GM21786 (cell line): Measurements from ENCODE around the gene EBF4.

ENCODE experiments used
- ATAC-seq: cut with Tn5 transposase; IDR thresholded peaks from one replicate; pipeline ENCODE4 v1.9.1; 2021; ENCODE audit not compliant: unreplicated experiment

Gene EBF4

GRCh38 chr20:2741463-2741862 is 48.9 kb downstream of the EBF4 start:
- ATAC-seq: no peak

DNA sequence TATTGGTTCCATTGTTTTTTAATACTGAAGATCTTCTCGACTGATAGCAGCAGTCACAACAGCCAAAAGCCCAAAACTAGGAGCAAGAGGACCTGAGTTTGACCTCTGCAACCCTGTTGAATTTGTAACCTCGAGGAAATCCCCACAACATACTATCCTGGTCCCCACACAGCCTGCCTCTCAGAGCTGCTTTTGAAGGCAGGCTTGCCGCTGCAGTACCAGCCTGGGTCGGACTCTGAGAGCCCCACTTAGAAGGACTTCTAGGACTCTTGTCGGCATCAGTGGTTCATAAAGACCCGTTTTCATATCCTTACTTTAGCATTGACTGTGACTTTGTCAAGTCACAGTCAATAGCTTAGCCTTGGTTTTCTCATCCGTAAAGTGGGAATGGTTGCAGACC is 49.3 kb downstream of the EBF4 start:
- no peak for ATAC-seq

GRCh38 chr20:2742431-2742830 is 49.9 kb downstream of the EBF4 start:
- ATAC-seq: no peak

DNA sequence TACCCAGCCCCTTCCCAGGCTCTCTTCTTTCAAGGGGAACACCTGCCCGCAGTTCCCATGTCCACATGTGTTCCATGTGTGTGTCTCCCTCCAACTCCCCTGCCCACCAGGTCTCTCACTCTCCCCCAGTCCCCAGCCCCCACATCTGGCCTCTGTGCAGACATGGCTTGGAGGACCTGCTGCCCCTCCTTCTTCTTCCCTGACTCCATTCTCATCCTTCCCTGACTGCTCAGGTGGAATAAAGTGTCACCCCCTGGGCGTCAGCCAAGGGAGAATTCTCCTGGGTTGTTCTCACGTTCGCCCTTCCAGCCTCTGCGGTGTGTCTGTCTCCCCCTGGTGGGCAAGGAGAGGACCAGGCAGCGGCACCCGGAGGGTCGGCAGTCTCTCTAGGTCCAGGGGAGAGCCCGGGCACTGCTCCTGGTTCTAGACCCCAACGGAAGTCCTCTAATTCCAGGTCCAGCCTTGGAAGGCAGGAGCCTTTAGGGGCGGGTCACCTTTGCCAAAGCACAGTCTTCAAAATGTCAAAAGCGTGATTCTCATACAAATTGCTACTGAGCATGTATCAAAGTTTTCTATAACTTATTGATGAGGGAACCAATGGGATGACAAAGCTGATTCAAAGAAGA is 50.5 kb downstream of the EBF4 start:
- ATAC-seq: no peak

DNA sequence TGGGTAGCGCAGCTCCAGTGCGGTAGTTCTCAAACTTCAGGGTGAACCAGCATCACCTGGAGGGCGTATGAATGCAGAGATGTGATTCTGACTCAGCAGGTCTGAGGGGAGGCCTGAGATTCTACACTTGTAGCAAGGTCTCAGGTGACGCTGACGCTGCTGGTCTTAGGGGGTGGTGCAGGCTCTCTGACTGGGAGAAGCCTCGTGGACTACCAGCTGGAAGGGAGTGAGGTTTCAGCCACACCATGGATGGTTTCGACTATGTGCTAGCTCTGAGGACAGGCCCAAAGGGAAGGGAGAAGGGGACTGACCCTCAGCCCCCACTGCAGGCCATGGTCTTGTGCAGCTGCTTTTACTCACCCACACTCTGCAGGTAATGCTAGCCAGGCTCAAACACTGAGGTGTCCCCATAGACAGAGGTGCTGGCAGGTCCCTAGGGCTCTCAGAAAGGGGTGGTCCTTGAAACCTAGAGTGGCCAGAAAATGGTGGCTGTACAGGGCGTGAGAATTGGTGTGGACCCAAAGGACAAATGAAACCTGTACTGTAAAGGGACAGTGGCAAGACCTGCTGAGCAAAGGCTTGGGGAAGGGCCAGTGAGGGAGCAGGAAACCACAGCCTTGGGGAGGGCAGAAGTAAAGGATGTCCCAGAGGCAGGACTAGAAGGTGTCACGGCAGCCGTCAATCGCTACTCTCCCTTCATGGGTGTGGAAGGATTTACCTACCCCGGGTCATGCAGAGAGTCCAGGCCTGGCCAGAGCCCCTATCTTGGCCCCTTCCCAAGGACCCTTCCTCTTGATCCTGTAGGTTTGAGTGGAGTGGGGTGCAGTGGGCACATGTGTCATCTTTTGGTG is 52.7 kb downstream of the EBF4 start:
- ATAC-seq: no peak

DNA sequence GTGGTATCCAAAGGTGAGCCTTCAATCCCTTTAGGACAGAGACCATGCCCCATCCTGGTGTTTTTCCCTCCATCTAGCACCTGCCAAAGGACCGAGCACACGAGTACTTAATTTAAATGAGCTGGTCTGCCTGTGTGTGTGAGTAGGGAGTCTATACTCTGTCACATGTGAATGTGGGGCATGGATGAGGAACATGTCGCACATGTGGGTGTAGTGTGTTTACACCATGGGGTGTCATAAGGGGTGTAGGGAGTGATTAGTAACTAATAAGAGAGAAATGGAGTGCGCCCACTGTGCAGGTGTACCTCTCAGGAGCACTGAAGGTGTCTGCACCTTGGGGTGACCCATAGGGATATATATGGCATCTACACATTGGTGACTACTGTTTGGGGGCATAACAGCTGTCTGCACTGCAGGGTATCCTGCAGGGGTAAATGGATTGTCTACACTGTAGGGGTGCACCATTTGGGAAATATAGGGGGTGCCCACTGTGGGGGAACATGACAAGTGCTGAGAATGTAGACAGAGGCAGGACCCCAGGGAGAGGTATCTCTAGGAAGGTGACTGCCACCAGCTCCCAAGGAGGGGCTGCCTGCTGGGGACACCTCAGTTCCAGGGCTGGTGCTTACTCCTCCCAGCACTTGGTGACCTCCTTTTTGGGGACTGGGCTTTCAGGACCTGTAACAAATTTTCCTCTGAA is 53.5 kb downstream of the EBF4 start:
- no peak for ATAC-seq

DNA sequence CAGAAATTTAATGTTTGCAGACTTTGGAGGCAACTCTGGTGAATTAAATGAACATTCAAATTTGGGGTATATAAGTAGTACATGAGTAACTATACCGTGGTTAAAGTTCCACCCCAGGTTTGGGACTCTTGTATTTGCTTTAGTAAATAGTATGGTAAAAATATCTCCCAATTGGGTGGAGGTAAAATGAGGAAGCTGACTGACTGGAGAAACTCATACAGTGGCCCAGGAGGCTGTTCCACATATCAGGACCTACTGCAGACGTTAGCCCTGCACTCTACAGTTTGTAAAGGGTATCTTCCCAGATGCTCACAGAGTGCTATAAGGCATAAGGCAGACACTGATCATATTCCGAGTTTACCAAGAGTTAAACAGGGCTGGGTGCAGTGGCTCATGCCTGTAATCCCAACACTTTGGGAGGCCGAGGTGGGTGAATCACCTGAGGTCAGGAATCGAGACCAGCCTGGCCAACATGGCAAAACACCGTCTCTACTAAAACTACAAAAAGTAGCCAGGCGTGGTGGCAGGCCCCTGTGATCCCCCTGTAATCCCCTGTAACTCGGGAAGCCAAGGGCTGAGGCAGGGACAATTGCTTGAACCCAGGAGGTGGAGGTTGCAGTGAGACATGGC is 54.2 kb downstream of the EBF4 start:
- no peak for ATAC-seq

GRCh38 chr20:2747676-2748235 is 55.2 kb downstream of the EBF4 start:
- ATAC-seq: no peak

GRCh38 chr20:2748551-2749342 is 56.2 kb downstream of the EBF4 start:
- no peak for ATAC-seq

GRCh38 chr20:2749343-2749950 is 56.9 kb downstream of the EBF4 start:
- ATAC-seq: no peak

- no peak for ATAC-seq
These were observed 57.4 kb downstream of the EBF4 start for GRCh38 chr20:2749951-2750490.

DNA sequence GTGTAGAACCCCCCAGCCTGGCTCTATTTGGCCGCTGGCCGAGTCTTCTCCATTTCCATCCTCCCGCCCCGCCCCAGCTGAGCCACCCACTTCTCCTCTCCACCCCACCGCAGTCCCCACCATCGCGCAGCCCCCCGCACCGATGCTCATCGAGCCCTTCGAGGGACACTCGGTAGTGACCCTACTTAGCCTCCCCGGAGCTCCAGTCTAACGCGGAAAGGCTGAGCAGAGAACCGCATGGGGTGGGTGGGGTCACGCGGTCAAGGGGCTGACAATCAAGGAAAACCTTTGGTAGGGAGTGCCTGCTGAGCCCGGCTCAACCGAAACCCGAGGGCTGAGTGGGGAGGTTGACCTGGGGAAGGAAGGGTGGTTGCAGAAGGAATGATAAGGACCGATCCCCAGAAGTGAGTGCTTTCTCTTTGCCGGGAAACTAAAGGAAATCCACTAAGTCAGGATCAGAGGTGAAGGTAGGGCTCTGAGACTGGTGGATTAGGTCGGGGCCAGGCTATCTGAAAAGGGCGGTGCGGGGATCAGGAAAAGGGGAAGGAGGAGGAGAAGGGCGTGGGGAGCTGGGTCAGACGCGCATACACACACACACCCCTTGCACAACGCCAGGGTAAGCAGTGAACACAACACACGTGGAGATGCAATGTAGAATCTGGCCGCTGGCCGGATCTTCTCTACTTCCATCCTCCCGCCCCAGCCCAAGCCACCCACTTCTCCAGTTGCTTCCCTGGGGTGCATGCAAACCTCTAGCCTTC is 58.1 kb downstream of the EBF4 start:
- ATAC-seq: no peak

- ATAC-seq: no peak
These were observed 58.8 kb downstream of the EBF4 start for GRCh38 chr20:2751347-2751877.

DNA sequence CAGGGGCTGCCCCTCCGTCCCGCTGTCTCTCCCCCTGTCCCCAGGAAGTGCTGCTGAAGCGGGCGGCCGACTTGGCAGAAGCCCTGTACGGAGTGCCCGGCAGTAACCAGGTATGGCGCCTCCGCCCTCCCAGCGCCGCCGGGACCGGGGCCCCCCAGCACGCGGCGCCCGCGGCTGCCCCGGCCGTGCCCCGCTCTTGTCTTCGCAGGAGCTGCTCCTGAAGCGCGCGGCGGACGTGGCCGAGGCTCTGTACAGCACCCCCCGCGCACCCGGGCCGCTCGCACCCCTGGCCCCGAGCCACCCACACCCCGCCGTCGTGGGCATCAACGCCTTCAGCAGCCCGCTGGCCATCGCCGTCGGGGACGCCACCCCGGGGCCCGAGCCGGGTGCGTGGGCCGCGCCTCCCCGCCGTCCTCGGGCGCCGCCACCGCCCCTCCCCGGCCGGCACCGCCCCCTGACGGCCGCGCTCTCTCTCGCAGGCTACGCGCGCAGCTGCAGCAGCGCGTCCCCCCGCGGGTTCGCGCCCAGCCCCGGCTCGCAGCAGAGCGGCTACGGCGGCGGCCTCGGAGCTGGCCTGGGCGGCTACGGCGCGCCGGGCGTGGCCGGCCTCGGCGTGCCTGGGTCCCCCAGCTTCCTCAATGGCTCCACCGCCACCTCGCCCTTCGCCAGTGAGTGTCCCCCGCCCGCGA is 59.4 kb downstream of the EBF4 start:
- ATAC-seq: no peak

DNA sequence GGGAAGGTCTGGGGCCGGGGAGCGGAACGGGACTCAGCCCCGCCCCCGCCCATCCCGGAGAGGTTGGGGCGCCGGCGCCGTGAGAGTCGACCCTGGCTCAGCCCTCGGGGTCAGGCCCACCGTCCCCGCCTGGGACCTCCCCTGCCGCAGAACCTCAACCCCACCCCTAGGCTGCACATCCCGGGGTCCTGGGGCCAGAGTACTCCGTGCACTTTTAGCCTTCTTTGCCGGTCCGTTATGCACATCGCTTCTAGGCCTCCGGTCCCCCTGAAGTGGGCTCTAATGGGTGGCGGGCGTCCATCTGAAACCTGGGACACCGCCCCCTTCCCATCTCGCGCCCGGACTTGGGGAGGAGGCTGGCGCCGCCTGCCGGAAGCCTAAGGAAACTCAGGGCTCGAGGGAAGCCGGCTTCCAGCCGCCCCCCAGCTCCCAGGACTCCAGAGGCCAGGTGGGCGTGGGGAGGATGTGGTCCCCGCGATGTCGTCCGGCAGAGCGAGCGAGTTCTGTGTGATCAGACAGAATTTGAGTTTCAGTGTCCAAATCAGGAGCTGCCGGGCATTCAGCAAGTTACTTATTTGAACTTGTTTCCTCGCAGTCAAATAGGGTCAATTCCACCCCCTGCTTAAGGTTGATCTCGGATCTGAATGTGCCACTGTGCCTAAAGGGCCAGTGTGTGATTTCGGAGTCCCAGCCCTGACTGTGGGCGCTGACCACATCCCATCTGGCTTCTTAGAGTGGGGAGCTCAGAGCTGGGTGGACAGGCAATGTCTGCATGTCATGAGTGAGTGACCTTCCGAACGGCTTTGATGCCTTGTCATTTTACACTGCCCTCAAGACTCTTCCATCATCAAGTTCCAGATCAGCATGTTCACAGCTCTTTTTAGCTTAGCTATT is 60.2 kb downstream of the EBF4 start:
- no peak for ATAC-seq

GRCh38 chr20:2753461-2754040 is 61.0 kb downstream of the EBF4 start:
- no peak for ATAC-seq

DNA sequence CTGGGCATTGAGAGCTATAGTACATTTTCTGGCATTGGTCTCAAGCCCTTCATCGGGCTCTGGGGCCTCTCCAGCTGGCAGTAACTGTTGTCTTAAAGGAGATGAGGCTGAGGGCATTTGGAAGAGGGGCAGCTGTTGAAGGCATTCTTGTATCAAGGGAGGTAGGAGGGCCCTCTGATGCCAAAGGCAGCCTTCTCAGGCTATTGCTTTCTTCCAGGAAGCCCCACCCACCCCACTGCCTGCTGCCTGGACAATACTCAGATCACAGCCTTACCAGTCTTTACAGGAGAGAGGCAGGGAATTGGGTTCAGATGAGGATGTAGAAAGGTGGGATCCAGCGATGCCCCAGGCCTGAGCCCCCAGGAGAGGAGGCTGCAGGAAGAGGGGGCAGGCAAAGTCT is 61.8 kb downstream of the EBF4 start:
- no peak for ATAC-seq
